ENCODE results near the gene RASSF3.

Gene RASSF3

DNA sequence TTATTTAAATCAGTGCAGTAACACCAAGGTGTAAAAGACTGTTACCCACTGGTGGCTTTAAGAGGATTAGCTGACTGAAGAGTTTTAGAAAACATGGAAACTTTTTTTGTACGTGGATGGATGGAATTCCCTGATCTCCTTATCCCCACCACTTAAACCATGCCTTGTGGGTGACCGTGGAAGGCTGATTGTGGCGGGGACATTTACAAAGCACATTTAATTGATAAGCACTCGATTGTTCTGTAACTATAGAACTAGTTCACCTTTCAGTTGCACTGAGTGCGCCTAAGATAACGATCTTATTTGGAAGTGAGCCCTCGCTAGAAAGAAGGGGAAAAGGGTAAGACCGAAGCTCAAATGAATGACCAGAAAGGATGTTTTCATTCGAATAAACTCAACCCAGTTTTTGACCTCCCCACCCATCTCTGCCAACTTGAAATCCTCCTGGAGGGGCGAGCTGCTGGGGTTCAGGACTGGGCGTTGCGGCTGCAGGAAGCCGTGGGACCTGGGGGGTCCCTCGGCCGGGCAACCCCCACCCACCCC, 688 bp upstream of the RASSF3 start:
- TF ChIP-seq CEBPB (IDR thresholded peaks at IDR 0.05) (no peak), FOXM1 (IDR thresholded peaks at IDR 0.05; ENCODE audit: borderline replicate concordance, low read depth) (peak; percentile 70)

DNA sequence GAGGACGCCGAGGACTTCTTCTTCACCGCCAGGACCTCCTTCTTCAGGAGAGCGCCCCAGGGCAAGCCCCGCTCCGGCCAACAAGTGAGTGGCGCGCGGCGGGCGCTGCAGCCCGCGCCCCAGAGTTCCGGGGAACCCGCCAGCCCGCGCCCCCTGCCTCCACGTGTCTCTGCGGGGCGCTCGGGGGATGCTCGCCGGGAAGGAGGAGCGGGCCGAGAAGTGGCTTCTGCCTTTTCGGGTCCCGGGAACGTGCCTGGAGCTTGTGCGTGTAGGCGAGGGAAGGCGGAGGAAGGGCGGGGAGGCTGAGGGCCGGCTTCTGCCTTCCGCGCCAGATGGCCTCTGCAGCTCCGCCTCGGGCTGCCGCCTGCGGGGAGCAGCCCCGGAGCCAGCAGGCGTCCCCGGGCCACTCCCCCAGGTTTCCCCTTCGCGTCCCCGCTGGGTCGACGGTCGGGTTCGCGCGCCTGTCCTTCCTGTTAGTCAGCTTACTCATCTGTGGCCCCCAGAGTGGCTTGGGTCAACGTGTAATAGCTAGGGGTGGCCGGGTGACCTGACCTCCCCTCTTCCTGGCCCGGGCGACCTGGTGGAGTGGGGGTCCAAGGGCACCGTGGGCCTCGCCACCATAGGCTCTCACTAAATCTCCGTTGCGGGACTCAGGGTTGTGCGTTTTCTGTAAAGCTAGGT, 505 bp downstream of the RASSF3 start:
- TF ChIP-seq, protein P1, sequence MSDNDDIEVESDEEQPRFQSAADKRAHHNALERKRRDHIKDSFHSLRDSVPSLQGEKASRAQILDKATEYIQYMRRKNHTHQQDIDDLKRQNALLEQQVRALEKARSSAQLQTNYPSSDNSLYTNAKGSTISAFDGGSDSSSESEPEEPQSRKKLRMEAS (IDR thresholded peaks at IDR 0.05), result peak; percentile 81
- TF ChIP-seq CEBPB (IDR thresholded peaks at IDR 0.05) (no peak), EGR1 (IDR thresholded peaks at IDR 0.05) (peak; percentile 44; the same call in 1 of the 2 replicates), CREB1 (IDR thresholded peaks at IDR 0.05; ENCODE audit: low read depth) (0 out of 2 replicates have a peak, but pooled peaks have one; percentile 27), FOXM1 (IDR thresholded peaks at IDR 0.05; ENCODE audit: borderline replicate concordance, low read depth) (peak; percentile 41; the same call in 1 of the 2 replicates), EP300 (IDR thresholded peaks at IDR 0.05; ENCODE audit: borderline replicate concordance) (0 out of 2 replicates have a peak, but pooled peaks have one; percentile 48), TCF12 (IDR thresholded peaks at IDR 0.05; ENCODE audit: low read depth) (peak; percentile 73), RAD21 (IDR thresholded peaks at IDR 0.05; ENCODE audit: low read depth) (no peak), YY1 (IDR thresholded peaks at IDR 0.05; ENCODE audit: low read depth) (no peak; the same call in 1 of the 2 replicates), NFIC (IDR thresholded peaks at IDR 0.05) (0 out of 2 replicates have a peak, but pooled peaks have one; percentile 16), TAF1 (IDR thresholded peaks at IDR 0.05; ENCODE audit: low read depth) (peak; percentile 65), TEAD4 (IDR thresholded peaks at IDR 0.05) (peak; percentile 3; the same call in 1 of the 2 replicates), ZBTB7A (IDR thresholded peaks at IDR 0.05; ENCODE audit: low read depth) (peak; percentile 85)
- TF ChIP-seq, protein P2, sequence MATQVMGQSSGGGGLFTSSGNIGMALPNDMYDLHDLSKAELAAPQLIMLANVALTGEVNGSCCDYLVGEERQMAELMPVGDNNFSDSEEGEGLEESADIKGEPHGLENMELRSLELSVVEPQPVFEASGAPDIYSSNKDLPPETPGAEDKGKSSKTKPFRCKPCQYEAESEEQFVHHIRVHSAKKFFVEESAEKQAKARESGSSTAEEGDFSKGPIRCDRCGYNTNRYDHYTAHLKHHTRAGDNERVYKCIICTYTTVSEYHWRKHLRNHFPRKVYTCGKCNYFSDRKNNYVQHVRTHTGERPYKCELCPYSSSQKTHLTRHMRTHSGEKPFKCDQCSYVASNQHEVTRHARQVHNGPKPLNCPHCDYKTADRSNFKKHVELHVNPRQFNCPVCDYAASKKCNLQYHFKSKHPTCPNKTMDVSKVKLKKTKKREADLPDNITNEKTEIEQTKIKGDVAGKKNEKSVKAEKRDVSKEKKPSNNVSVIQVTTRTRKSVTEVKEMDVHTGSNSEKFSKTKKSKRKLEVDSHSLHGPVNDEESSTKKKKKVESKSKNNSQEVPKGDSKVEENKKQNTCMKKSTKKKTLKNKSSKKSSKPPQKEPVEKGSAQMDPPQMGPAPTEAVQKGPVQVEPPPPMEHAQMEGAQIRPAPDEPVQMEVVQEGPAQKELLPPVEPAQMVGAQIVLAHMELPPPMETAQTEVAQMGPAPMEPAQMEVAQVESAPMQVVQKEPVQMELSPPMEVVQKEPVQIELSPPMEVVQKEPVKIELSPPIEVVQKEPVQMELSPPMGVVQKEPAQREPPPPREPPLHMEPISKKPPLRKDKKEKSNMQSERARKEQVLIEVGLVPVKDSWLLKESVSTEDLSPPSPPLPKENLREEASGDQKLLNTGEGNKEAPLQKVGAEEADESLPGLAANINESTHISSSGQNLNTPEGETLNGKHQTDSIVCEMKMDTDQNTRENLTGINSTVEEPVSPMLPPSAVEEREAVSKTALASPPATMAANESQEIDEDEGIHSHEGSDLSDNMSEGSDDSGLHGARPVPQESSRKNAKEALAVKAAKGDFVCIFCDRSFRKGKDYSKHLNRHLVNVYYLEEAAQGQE (IDR thresholded peaks at IDR 0.05; ENCODE audit: low read depth), result peak; percentile 32; the same call in 1 of the 2 replicates
- TF ChIP-seq, protein P3, sequence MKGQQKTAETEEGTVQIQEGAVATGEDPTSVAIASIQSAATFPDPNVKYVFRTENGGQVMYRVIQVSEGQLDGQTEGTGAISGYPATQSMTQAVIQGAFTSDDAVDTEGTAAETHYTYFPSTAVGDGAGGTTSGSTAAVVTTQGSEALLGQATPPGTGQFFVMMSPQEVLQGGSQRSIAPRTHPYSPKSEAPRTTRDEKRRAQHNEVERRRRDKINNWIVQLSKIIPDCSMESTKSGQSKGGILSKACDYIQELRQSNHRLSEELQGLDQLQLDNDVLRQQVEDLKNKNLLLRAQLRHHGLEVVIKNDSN (IDR thresholded peaks at IDR 0.05), result peak; percentile 47

DNA sequence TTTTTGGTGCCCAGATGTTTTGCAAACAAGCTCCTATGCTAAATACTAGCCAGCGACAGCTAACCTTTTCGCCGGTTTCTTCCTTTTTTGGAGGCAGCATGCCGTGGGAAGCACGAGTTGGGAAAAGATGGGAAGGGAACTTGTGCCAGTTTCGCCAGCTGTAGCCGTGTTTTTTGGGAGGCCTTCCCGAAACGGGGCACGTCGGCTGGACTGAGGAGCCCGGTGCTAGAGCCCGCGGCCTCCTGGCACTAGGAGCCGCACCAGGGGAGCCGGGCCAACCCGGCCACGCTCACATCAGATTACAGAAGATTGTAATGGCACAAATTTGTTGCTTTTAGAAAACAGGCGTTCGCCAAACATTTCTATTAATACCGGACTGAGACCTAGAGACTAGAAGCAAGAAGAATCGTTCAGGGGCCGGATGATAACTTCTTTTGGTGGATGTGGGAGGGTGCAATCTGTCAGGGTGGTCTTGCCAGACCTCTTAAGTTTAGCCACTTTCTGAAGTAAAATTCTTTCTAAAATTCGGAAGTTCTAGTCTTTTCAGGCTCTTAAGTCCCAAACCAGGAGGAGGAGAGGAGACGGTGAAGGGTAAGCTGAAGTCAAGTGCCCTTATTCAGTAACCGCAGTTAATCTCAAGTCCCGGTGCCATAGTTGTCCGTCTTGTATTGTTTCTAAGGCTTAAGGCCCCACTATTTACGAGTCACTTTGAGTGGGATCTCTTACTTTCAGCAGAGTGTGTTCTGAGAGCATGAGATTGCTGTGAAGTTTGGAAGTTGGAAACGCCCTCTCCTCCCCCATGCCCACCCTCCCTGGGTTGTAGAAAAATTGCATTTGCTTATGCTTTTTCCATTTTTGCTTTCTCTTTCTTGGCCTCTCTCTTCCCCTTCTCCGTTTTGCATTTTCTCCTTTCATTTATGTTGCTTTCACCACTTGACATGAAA, 1.3 kb downstream of the RASSF3 start:
- no peak; the same call in 1 of the 2 replicates for TF ChIP-seq NFIC (IDR thresholded peaks at IDR 0.05)
- no peak for TF ChIP-seq YY1 (IDR thresholded peaks at IDR 0.05; ENCODE audit: low read depth)
- no peak for TF ChIP-seq CREB1 (IDR thresholded peaks at IDR 0.05; ENCODE audit: low read depth)
- peak; percentile 3; the same call in 1 of the 2 replicates for TF ChIP-seq RAD21 (IDR thresholded peaks at IDR 0.05; ENCODE audit: low read depth)
- TF ChIP-seq, protein P3 (IDR thresholded peaks at IDR 0.05), result no peak
- TF ChIP-seq, protein P1 (IDR thresholded peaks at IDR 0.05), result no peak

DNA sequence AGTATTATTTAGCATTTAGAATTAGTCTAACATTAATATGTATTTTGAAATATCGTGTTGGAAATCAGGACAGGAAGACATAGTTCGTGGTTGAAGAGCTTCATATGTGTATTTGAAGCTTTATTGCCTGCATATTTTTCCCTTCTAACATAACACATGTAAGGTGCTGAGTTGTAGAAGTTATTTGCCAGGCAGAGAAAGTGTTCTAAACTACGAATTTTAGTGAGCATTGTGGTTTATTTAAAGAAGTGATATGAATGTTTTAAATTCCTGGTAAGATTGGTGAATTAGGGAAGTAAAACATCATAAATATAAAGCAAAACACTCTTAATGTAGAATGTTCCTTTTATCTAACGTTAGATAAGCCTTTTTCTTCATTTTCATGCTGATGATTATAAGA, 2.5 kb downstream of the RASSF3 start:
- TF ChIP-seq CREB1 (IDR thresholded peaks at IDR 0.05; ENCODE audit: low read depth) (no peak), ZBTB7A (IDR thresholded peaks at IDR 0.05; ENCODE audit: low read depth) (no peak), EP300 (IDR thresholded peaks at IDR 0.05; ENCODE audit: borderline replicate concordance) (no peak), FOXM1 (IDR thresholded peaks at IDR 0.05; ENCODE audit: borderline replicate concordance, low read depth) (no peak), NFIC (IDR thresholded peaks at IDR 0.05) (no peak), RAD21 (IDR thresholded peaks at IDR 0.05; ENCODE audit: low read depth) (no peak), TAF1 (IDR thresholded peaks at IDR 0.05; ENCODE audit: low read depth) (no peak), EGR1 (IDR thresholded peaks at IDR 0.05) (no peak), CEBPB (IDR thresholded peaks at IDR 0.05) (no peak), YY1 (IDR thresholded peaks at IDR 0.05; ENCODE audit: low read depth) (no peak)
- TF ChIP-seq, protein P2 (IDR thresholded peaks at IDR 0.05; ENCODE audit: low read depth), result no peak

DNA sequence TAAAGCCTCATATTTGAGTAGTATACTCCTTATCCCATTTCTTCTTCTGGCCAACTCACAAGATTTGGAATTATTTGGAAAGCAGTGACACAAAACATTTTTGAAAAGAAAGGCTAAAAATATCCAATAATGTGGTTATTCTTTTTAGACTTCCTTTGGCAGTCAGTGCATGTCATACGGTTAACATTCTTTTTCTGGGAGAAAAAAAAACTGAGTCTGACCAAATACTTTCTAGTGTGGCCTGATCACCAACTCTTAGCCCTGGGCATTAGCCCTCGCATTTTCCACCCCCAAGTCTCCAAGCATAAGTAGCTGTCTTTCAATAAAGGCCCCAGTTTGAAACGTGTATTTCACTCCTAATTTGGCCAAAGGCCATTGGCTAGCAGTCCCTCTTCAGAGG, 5.9 kb downstream of the RASSF3 start:
- TF ChIP-seq RAD21 (IDR thresholded peaks at IDR 0.05; ENCODE audit: low read depth), result no peak

All from Ishikawa (cell line).